NCI-H1048 (cell line): Measurements from ENCODE around the gene WDR4.
"Not testable (repeated sequence)": the region's sequence is repeated elsewhere in the genome, so short reads cannot be mapped to it uniquely, and the experiment has no call there.

Source experiments
- DNase-seq: peaks from one replicate; lab custom pipeline; 2025; lab: John Stamatoyannopoulos, UW

The WDR4 gene

DNA sequence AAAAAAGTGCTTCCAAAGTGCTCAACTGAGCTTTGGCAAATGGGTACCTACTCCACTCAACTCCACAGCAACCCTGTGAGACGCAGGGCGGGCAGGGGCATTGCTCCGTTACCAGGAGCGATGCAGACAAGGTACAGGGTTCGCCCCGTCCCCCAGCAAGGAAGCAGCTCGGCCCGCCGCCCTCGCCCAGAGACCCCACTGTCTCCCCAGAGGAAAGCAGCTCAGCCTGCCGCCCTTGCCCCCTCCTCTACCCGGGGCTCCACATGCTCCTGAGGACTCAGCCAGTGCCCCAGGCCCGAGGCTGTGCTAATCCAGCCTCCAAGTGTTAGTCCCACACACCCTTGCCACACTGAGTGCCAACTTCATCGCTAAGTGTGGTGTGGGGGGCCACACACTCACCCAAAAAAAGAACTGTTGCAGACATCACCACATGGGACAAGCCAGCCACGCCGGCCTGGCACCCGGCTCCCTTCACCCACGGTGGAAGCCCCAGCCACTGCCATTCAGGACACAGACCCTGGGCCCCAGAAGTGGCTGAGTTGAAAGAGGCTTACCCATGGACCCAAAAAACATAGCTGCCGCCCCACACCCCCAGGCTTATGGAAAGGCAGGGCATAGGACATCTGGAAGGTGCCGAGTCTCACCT is 26.3 kb downstream of the WDR4 start:
- DNase-seq: no peak

DNA sequence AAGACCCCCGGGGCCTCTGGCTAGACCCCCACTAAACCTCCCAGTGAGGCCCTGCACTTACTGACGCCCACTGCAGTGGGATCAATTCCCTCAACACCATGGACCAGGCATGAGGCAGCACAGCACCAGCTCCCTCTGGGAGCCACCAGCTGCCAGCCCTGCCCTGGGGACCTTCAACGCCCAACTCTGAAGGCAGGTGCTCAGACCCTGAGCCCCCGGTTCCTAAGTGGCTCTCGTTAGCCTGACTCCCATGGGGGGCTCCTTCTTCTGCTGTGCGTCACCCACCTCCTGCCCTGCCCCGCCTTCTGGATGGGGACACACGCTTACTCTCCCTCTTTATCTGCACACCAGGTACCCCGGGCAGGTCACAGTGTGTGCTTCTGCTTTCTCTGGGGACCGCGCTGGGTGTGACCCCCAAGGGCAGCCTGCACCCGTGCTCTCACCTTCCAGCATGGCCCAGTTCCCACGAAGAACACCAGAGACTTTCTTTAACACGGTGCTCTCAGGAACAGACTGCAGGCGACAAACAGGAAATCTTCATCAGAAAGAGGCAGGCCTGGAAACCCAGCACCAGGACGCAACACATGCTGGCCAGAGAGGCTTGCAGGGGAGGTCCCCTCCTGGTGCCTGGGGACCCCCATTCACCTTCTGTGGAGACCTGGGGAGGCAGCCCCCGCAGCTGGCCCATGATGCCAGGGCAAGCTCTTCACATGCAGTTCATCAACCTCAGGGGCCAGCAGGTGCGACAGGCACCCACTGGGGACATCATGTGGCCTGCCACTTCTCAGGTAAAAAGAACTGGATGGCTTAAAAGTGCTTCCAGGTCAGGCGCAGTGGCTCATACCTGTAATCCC is 27.3 kb downstream of the WDR4 start:
- DNase-seq: no peak

DNA sequence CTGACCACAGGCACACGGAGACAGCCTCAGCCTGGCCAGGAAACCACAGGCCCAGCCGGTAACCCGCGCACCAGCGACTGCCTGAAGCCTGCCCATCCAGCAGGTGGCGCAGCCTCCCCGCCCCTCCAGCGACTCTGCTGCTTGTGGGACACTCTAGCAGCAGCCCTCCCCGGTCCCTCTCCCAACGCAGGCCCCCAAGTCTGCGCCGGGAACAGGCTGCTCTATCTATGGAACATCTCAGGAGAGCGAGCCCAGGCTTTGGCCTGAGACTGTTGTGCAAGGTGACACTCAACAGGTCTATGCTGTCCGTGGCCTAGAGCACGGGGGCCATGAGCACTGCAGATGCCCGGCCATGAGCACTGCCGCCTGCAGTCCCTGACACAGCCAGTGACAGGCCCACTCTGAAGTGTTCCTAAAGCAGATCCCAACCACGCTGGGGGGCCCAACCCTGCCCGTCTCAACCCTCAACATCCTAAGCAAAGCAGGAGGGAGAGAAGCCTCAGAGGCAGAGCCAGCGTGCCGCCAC is 28.4 kb downstream of the WDR4 start:
- DNase-seq: no peak

DNA sequence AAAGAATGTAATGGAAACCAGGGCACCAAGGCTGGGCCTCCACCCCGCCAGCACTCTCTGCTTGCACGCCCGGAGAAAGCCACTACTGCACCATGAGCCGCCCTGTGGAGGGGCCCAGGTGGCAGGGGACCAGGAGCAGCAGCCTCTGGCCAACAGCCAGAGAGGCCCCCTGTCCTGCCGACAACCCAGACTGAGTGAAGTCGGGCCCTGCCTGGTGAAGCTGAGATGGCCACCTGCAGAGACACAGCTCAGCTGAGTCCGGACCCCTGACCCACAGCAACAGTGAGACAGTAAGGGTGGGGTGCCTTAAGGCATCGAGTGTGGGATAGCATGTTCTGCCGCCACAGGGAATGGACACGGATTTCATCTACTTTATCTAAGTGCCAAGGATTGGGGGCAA is 28.9 kb downstream of the WDR4 start:
- DNase-seq: no peak

DNA sequence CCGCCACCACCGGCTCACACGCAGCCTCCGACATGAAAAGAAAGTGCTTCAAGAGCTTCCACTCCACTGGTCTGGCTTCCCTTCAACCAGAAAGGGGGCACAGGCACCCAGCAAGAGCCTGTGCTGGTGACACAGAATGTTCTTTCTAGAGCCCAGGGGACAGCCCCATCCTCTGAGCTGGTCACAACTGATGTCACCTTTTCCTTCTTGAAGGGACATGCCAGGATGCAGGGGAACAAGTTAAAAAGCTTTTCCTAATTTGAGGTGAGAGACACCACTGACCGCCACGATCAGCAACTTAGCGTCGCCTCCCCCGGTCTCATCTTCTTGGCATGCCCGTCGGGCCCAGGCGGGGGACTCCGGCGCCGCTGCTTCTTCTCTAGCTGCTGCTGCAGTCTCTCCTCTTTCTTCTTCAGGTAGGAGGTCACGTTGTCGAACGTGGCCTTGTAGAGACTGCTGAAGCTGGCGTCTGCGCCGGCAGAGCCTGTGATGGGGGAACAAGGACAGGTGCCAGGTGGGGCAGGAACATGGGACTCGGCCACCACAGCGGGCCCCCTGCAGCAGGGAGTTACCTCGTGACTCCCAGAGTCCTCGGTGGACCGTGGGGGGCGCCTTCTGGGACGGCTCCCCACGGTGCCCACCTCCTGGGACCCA is 29.5 kb downstream of the WDR4 start:
- no peak for DNase-seq

DNA sequence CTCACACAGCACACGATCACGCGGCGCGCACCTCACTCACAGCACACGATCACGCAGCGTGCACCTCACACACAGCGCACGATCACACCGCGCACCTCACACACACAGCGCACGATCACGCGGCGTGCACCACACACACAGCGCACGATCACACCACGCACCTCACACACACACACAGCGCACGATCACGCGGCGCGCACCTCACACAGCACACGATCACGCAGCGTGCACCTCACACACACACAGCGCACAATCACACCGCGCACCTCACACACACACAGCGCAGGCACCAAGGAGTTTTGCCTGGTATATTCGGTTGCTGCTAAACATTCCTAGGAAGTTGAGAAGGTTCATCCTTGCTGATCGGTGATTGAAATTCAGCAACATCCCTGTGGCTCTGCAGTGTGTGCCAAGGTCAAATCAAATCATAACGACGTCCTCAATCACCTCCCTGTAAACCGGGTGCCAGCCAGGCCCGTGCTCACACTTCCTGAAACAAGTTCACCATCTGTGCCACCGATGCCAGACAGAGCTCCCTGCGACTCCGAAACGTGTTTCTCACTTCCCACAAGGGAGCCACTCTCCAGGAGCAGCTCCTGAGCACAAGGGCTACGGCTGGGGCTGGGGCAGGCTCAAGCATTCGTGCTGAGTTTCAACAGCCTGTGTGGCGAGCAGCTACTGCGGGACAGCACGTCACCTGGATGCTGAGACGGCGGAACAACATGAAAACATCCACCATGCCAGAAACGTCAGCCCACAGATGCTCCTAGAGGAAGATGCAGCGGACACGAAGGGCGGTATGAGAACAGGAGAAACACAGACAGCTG is 30.2 kb downstream of the WDR4 start:
- DNase-seq: no peak

DNA sequence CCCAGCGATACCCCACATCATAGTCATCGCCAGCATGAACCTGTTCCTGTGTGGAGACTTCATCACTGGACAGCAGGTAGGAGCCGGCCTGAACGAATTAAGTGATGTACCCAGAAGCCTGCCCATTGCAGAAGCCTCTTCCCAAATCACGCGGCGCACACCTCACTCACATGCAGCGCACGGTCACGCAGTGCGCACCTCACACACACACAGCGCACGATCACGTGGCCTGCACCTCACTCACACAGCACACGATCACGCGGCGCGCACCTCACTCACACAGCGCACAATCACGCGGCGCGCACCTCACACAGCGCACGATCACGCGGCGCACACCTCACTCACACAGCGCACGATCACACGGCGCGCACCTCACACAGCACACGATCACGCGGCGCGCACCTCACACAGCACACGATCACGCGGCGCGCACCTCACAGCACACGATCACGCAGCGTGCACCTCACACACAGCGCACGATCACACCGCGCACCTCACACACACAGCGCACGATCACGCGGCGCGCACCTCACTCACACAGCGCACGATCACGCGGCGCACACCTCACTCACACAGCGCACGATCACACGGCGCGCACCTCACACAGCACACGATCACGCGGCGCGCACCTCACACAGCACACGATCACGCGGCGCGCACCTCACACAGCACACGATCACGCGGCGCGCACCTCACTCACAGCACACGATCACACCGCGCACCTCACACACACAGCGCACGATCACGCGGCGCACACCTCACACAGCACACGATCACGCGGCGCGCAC is 31.0 kb downstream of the WDR4 start:
- DNase-seq: not testable (repeated sequence)

DNA sequence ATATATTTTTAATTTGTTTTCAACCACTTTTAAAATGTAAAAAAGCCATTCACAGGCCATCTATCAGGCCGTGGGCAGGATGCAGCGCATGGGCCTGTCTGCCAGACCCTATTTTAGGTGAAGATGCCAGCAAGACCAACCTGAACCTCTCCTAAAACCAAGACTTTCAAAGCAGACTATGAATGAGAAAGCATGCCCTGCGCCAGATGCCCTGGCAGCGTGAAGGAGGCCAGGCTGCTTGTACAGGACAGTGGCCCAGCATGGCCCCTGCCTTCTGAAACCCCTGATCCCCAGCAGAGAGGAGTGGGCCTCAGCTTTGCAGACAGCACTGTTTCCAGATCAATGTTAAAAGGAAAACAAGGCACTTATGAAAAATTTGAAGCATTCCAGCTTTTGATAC is 31.6 kb downstream of the WDR4 start:
- no peak for DNase-seq

DNA sequence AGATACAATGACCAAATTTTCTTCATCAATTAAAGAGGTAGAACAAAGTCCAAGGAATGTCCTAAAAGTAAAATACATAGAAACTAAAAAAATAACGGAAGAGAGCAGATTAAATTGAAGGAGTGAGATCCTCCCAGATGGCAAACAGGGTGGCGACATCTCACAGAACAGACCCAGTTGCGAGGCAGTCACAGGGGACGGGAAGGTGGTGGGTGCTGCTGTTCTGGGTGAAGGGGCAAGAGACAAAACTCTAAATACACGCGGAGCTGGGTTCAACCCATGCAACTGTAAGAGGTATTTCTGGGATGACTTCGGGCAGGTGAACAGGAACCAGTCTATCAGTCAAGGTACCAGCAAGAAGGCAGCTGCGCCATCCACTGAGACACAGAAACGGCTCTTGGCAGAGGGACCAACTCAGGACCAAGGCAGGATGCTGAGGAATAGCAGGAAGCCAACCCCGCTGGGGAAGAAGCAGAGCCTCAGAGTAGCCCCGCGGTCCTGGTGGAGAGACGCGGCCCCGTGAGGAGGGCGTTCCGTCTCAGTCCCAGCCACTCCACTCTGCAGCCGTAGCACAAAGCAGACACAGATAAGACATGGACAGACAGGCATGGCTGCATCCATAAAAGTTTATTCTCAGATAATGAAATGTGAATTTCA is 32.2 kb downstream of the WDR4 start:
- no peak for DNase-seq

DNA sequence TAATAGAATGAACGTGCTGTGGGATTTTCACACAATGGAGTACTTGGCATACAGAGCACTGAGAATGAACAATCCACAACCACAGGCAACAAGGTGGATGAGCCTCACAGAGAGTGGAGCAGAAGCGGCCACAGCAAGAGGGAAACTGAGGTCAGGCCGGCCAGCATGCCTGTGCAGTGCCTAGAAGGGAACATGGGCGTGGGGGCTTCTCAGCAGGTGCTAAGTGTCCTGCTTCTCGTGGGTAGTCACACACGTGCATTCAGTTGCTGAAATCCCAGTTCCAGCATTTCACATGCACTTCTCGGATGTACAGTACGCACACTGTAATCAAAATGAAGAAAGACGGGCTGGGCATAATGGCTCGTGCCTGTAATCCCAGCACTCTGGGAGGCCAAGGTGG is 33.1 kb downstream of the WDR4 start:
- DNase-seq: no peak

DNA sequence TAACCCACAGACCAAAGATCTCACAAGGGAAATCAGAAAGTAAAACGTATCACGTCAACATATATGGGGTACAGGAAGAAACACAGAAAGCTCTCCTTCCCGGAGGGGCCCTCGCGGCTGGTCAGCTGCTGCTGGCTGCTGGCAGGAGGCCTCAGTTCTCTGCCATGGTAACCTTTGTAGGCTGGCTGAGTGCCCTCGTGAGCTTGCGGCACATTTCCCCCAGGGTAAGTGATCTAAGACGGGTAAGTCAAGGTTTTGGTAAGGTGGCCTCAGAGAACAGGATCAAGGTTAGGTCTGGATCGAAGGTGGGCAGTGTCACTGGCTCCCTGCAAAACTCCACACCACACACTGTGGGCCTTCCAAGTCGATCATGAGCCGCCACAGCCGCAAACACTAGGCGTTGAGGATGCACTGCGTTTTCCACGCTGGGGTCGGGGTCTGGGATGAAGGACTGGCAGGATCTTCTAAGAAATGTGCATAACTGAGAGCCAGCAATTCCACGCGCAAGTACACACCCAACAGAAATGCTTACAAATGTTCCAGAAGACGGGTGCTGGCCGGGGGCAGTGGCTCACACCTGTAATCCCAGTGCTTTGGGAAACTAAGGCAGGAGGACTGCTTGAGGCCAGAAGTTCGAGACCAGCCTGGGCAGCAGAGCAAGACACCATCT is 33.9 kb downstream of the WDR4 start:
- no peak for DNase-seq

DNA sequence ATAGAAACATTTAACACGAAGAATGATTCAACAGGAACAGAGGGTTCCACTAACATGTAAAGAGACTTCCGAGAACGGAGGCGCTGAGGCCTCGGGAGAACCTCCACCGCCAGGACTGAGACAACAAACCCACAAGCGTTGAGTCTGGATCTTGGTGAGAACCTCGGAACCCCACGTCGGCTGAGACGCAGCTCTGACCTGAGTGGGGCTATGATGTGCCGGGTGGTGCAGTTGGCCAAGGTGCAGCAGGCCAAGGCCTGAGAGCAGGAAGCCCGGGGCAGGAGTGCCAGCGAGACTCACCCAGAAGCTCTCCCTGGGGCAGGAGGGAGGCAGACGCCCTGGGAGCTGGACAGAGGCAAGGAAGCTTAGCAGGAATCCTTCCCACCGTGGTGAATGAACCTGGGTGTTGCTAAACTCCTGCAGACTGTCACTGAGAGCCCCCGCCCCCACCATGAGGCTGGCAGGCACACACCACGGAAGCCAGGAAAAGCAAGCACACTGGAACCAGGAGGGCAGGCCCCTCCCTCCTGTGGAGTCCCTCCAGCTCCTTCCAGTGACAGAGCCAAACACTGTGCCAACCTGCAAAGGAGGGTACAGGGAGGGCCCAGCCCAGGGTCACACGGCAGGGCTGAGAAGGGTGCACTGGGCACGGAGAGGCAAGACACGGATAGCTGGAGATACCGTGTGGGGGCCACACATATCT is 34.8 kb downstream of the WDR4 start:
- DNase-seq: no peak

DNA sequence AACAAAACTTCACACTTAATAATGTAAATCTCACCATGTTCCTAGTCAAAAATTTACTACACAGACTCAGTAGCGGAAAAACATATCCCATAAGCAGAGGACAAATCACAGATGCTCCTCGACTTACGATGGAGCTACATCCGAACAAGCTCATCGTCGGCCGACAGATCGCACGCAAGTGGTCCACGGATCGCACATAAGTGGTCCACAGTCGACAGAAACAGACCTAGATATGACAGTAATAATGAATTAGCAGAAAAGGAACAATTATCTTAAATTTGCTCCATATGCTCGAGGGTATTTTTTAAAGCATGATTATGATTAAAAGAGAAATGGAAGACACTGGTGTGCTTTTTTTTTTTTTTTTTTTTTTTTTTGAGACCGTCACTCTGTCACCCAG is 36.3 kb downstream of the WDR4 start:
- DNase-seq: no peak

DNA sequence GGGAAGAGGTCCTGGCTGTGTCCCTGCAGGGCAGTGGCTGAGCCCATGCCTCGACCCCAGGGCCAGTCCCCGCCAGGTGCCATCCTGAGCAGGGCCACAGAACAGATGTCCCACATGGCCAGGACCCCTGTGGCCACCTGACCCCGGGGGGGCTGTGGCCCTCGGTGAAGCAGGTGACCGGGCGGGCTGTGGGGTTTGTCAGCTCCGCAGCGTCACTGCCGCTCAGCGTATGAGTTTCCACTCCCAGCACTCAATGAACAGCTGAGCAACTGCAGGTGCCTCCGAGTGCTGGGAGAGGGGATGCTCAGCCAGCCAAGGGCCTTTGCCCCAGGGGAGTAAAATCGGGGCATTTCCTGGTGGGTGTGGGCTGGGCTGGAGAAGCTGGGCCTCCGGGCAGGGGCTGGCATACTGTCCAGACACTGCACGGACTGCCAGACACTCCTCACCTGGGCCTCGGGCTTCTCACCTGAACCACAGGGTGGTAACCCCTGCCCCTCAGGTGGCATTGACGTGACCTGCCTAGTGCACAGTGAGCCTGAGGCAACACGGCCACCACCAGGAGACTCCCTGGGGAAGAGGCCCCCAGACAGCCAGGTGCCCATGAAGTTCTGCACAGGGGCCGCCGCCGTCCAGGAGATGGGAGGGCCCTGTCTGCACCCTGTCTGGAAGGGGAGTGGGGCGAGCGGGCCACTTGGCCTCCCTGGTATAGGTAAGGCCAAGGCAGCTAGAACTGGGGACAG is 37.3 kb downstream of the WDR4 start:
- DNase-seq: not testable (repeated sequence)

DNA sequence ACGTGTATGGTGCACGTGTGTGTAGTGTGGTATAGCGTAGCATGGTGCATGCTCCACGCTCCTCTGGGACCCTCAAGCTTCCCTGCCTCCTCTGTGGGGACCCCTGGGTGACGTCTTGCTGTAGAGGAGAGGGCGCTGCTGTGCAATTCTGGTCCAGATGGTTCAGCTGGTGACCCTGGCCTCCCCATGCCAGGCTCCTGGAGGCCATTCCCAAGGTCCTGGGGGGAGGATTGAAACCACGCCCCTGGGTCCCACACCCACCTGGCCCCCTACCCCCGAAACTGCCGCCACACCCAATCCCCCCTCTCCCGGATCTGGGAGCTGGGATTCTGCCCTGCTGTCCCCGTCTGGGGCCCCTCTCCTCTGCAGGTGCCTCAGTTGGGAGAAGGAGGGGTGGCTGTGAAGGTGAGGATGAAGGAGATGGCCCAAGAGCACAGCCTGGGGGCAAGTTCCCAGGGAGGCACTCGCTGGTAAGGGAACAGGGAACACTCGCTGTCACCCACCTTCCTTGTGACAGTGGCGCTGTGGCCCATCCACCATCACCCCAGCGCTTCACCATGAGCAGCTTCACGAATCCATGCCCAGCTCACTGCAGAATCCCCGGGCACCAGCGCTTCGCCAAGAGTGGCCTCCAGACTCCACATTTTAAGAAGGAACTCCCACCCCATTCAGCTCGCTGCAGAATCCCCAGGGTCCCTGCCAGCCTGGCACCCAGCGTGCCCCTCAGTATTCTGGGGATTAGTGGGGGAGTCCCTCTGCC is 38.0 kb downstream of the WDR4 start:
- no peak for DNase-seq

DNA sequence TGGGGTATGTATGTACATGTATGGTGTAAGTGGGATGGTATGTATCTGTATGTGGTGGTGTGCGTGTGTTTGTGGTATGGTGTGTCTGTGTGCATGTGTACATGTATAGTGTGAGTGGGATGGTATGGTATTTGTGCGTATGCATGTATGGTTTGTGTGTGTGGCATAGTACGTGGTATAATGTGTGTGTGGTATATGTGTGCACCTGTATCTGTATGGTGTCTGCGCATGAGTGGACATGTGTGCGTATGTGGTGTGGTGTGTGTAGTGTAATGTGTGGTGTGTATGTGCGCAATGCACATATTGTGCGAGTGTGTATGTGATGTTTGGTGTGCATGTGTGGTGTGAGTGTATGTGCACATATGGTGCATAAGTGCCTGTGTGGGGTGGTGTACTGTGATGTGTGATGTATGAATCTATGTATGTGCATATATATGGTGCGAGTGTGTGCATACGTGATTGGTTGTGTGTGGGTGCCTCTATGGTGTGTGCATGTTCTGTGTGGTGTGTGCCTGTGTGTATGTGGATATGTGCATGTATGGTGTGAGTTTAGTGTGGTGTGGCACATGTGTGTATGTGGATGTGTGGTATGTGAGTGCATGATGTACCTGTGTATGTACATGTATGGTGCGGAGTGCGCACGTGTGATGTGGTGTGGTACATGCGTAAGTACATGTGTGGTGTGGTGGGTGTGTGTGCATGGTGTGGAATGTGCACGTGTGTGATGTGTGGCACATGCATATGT is 38.8 kb downstream of the WDR4 start:
- DNase-seq: no peak
